Testis (tissue), 2 donors: ENCODE results near the gene CFAP47.

ENCODE experiments used
- CTCF ChIP-seq, 3 experiments: fragments of 450-650 bp in 2 of 3; fragments of 200-600 bp in 1 of 3; sonication (generic) in 1 of 3; IDR thresholded peaks; one replicate each; pipeline ENCODE4 v1.5.1; 2016 to 2019; ENCODE audit warnings: antibody characterized with exemption in 3 of 3, mild to moderate bottlenecking in 2 of 3, moderate library complexity in 1 of 3
- POLR2A ChIP-seq: fragments of 450-650 bp; IDR thresholded peaks from one replicate; pipeline ENCODE4 v1.6.1; 2017; ENCODE audit warnings: antibody characterized with exemption, mild to moderate bottlenecking, moderate library complexity

GRCh38 chrX:36407836-36408235 is 488.3 kb downstream of the CFAP47 start:
- TF ChIP-seq POLR2A: no peak
- TF ChIP-seq CTCF (IDR thresholded peaks at IDR 0.05): no peak
